GM12892 (cell line): ENCODE data around the gene CCDC194.

Experiments
- POLR2A ChIP-seq: IDR thresholded peaks from 2 replicates; pipeline ENCODE4 v1.6.1; 2011; ENCODE audit warnings: low read depth, low read length, control low read depth
- POLR2AphosphoS5 ChIP-seq: IDR thresholded peaks from 2 replicates; pipeline ENCODE4 v1.6.1; 2011; ENCODE audit warnings: low read depth, low read length, control low read depth

DNA sequence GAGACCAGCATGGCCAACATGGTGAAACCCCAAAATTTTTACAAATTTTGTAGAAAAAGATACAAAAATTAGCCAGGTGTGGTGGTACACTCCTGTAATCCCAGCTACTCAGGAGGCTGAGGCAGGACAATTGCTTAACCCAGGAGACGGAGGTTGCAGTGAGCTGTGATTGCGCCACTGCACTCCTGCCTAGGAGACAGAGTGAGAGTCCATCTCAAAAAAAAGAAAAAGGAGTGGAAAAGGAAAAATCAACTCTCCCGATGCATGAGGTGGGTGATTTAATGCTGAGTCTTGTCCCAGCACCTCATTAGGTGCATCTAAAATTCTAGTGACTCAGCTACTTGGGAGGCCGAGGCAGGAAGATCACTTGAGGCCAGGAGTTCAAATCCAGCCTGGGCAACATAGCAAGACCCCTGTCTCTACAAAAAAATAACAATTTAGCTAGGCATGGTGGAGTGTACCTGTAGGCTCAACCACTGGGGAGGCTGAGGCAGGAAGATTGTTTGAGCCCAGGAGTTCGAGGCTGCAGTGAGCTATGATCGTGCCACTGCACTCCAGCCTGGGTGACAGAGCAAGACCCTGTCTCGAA is 36.8 kb downstream of the CCDC194 start:
- TF ChIP-seq POLR2A (no peak), POLR2AphosphoS5 (no peak)
